Measurements from ENCODE around the gene ERFE. TPM values are rescaled to one million over a fixed set of nuclear protein-coding genes. Genes with fewer than 3 reads are reported as not detected.

Gene ERFE
- polyA plus RNA-seq, 1 experiment: 2.9 TPM

DNA sequence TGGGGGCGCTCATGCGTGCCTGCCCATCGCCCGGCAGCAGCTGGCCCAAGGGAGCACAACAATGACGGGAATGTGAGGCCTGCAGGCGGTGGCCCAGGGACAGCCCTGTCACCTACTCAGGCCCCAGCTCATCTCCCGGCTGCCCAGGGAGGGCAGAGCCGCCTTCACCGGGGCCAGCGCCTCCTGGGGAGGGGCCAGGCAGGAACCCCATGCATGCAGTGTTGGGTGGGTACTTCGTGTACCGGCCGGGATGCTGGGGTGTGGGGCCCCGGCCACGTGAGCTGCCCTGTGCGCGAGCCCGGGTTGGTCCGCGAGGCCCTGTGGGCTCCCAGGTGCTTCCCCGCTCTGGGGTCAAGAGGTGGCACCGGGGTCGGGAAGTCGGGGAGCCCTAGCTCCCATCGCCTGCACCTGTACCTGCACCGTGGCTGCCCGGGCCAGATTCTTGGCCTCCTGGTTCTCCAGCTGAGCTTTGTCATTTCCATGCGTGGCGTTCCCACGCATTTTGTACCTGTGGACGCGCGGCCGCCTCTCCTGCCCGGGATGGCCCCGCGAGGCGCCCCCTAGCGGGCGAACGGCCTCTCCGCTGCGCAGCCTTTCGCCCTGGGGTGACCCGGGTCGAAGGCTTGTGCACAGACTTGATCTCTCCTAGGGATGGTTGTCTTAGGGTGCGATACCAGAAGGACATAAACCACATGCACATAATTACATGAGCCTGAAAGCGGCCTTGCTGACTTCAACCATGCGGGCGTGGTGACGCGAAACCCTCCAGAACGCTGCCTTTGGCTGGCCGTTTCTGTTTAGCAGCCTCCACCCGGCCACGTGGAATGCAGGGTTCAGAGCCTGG is 19.4 kb upstream of the ERFE start:
- Histone ChIP-seq H3K4me3 (ENCODE audit: low read depth, low read length) (no peak overlapping the region), H3K36me3 (ENCODE audit: control insufficient read depth, insufficient read depth, low read length) (no peaks in the 10 kb centered on the region), H3K27me3 (ENCODE audit: control insufficient read depth, insufficient read depth, low read length) (no peaks in the 10 kb centered on the region)
- TF ChIP-seq, protein P1, sequence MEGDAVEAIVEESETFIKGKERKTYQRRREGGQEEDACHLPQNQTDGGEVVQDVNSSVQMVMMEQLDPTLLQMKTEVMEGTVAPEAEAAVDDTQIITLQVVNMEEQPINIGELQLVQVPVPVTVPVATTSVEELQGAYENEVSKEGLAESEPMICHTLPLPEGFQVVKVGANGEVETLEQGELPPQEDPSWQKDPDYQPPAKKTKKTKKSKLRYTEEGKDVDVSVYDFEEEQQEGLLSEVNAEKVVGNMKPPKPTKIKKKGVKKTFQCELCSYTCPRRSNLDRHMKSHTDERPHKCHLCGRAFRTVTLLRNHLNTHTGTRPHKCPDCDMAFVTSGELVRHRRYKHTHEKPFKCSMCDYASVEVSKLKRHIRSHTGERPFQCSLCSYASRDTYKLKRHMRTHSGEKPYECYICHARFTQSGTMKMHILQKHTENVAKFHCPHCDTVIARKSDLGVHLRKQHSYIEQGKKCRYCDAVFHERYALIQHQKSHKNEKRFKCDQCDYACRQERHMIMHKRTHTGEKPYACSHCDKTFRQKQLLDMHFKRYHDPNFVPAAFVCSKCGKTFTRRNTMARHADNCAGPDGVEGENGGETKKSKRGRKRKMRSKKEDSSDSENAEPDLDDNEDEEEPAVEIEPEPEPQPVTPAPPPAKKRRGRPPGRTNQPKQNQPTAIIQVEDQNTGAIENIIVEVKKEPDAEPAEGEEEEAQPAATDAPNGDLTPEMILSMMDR (IDR thresholded peaks at IDR 0.05; ENCODE audit: insufficient read depth, low read depth, low read length): peak; percentile 41; the same call in 1 of the 2 replicates
- CTCF ChIA-PET: interaction anchor here (1.3 kb wide), 1 partner anchor 113 kb away, joined by 3 read pairs; no protein-coding TSS in a partner anchor
- DNase-seq (ENCODE audit: low read depth): no peak
- POLR2A ChIA-PET: no interaction called here

DNA sequence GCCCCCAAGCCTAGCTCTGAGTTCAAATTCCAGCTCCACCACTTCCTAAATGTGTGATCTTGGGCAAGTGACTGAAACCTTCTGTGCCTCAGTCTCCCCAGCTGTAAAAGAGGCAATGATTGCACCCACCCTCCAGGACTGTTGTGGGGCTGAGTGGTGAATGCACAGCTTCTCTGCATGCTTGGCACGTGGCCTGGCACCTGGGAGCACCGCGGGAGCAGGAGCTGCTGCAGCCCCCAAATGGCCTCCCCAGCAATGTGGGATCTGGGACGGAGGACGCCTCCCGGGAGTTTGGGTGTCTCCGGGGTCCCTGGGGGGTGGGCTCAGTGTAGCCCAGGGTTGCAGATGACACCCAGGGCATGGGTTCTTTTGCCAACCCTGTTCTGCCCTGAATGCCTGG is 18.7 kb upstream of the ERFE start:
- ChIA-PET POLR2A (no interaction called here), CTCF (interaction anchor here (1.3 kb wide), 1 partner anchor 112 kb away, joined by 3 read pairs; no protein-coding TSS in a partner anchor)
- TF ChIP-seq, protein P1 (IDR thresholded peaks at IDR 0.05; ENCODE audit: insufficient read depth, low read depth, low read length): no peak
- no peak overlapping the region for H3K4me3 ChIP-seq (ENCODE audit: low read depth, low read length)
- H3K36me3 ChIP-seq (ENCODE audit: control insufficient read depth, insufficient read depth, low read length): no peaks in the 10 kb centered on the region
- H3K27me3 ChIP-seq (ENCODE audit: control insufficient read depth, insufficient read depth, low read length): no peaks in the 10 kb centered on the region
- DNase-seq (ENCODE audit: low read depth): no peak

GRCh38 chr2:238140721-238141540 is 17.8 kb upstream of the ERFE start:
- ChIA-PET CTCF (interaction anchor here (0.6 kb wide), 1 partner anchor 282 kb away, joined by 3 read pairs; no protein-coding TSS in a partner anchor), POLR2A (no interaction called here)
- no peak for DNase-seq (ENCODE audit: low read depth)
- Histone ChIP-seq H3K4me3 (ENCODE audit: low read depth, low read length) (no peak overlapping the region), H3K36me3 (ENCODE audit: control insufficient read depth, insufficient read depth, low read length) (no peaks in the 10 kb centered on the region), H3K27me3 (ENCODE audit: control insufficient read depth, insufficient read depth, low read length) (no peaks in the 10 kb centered on the region)
- TF ChIP-seq, protein P1 (IDR thresholded peaks at IDR 0.05; ENCODE audit: insufficient read depth, low read depth, low read length): no peak

DNA sequence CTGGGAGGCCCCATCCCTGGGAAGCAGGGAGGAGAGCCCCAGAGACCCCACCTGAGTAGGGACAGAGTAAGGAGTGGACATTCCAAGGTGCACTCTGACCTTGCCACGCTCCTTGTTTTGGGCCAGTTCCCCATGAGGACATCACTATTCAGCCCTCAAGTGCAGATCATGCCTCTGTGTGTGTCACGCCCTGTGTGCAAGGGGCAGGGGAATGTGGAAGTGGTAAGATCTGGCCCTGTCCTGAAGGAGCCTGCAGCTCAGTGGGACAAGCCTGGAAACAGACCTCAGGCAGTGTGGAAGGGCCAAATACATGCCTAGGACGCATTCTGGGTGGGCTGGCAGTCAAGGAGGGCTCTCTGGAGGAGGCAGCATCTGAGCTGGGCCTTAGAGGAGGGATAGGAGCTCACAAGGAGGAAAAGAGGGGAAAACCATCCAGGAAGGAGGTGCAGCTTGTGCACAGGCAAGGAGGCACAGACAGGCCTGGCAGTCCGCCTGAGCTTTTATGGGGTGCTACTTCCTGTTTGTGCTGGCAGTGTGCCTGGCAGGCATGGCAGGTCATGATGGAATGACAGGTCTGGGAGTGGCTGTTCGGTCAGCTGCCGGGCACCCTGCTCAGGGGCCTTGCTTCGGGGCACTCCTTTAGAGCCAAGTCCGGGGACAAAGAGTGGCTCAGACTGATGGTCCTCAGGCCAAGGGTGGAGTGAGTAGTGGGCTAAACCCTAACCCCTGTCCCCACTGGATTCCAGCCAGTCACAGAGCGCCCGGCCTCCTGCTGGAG is 17.0 kb upstream of the ERFE start:
- H3K4me3 ChIP-seq (ENCODE audit: low read depth, low read length): no peak overlapping the region
- ChIA-PET POLR2A (no interaction called here), CTCF (interaction anchor here (0.6 to 1.4 kb wide), 3 partner anchors 11 to 283 kb away, joined by 3 to 4 read pairs (median 3); no protein-coding TSS in a partner anchor)
- TF ChIP-seq, protein P1 (IDR thresholded peaks at IDR 0.05; ENCODE audit: insufficient read depth, low read depth, low read length): no peak
- DNase-seq (ENCODE audit: low read depth): no peak
- H3K27me3 ChIP-seq (ENCODE audit: control insufficient read depth, insufficient read depth, low read length): no peaks in the 10 kb centered on the region
- no peaks in the 10 kb centered on the region for H3K36me3 ChIP-seq (ENCODE audit: control insufficient read depth, insufficient read depth, low read length)
